SH-SY5Y (cell line): Measurements from ENCODE around the gene REC114.

ENCODE experiments used
- GATA2 ChIP-seq: IDR thresholded peaks from 2 replicates; pipeline ENCODE4 v1.6.1; 2011; ENCODE audit warnings: mild to moderate bottlenecking, low read depth, low read length
- GATA3 ChIP-seq: IDR thresholded peaks from 2 replicates; pipeline ENCODE4 v1.6.1; 2011; ENCODE audit warnings: low read depth, mild to moderate bottlenecking, low read length, moderate library complexity

Gene REC114

GRCh38 chr15:73442968-73443367 is at the start of gene REC114:
Gene REC114 (plus strand): TSS chr15:73443164. CDS start chr15:73443186, 22 bp downstream.
- TF ChIP-seq GATA3 (no peak), GATA2 (no peak)

DNA sequence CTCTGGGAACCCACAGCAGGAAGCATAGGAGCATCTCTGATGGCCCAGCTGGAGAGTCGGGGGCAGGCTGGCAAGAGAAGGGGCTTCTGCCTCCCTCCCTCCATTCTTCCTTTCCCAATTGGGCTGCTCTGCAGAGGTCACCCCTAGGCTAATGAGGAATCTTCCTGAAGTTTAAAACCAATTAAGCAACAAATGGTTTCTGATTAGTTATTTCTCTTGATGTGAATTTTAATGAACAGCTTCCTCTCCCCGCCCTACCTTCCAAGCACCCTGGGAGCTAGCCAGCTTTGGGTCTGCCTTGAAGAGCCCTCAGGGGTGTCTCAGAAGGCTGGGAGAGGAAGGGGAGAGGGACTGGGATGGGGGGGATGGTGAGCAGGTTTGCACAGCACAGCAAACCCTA is 49.6 kb upstream of the REC114 start:
- no peak for TF ChIP-seq GATA3
- no peak for TF ChIP-seq GATA2

DNA sequence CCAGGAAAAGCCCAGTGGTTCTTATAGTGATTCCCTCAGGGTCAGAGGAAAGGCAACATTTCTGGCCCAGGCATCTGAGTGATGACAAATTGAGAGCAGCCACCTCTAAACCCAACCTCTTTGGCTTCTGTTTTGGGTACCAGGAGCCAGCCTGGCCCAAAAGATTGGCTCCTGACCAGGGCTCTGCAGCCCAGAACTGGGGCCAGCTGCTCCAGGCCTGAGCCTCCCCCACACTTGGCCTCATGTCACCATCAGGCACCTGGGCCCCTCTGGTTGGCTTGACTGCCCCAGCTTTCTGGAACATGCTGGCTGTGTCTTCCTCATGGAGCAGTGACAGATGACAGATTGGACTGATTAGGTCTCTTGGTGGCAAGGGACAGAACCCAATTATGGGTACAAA is 48.2 kb upstream of the REC114 start:
- TF ChIP-seq GATA3, result no peak
- no peak for TF ChIP-seq GATA2

DNA sequence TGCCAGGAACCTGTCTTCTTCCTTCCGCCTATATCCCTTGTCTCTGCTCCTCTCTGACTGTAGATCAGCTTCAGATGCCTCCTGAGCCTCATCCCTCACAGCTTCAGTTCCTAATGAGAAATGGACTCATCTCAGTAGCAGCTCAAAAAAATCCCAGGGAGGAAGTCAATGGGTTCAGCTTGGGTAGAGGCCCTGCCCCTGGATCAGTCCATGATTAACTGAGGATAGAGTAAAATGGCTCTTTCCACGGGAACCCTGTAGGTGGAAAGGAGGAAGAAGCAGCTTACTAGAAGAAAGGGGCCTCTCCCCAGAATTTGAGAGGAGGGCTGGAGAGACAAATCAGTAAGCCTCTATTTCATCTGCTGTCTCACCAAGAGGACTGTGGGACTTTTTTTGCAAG is 47.3 kb upstream of the REC114 start:
- TF ChIP-seq GATA3 (no peak), GATA2 (no peak)

DNA sequence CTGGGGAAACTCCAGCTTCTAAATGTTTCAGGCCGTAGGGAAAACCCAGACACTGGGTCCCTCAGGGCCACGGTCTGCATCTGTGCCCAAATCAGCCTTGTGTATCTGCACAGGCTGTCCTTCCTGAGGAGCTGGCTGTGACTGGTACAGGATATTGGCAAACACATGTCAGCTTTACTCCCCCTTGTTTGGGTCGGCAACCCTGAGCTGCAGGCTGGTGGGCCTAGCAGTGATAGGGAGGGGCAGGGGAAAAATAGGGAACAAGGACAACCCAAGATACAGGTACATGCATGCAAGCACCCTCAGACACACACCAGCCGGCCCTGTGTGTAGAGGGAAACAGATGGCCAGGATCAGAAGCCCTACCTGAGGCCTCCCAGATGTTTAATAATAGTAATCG is 45.5 kb upstream of the REC114 start:
- TF ChIP-seq GATA2 (no peak), GATA3 (no peak)

DNA sequence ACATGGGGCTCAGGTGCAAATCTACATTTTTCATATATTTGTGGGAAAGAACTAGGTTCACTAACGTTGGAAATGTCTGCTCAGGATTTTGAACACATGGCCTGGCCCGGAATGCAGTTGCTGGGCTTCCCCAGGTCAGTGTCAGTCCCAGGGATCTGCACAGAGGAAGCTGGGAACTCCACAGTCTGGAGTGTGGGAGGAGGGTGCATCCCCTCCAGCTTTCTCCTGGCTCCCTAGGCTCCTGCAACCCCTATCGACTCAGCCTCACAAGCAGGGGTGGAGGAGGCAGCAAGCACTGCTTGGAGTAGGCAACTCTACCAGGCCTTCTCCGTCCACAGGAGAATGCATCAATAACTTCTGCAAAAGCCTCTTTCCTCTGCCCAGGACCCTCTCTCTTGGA is 44.1 kb upstream of the REC114 start:
- TF ChIP-seq GATA3 (no peak), GATA2 (no peak)

DNA sequence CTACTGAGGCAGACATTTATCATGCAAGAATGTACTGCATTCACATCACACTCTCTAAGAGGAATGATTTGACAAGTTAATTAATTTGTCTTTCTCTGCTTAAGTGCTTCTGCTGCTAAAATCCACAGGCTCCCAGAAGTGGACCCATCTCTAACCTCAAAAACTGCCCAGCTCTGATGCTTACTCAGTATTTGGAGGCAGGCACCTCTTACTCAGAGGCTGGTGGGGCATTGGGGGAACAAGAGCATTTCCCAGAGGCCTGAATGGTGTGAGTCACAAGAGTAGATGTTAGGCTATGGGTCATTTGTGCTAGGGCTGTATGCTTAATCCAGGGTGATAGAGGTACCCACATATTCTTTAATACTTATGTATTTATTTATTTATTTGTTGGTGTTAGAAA is 39.8 kb upstream of the REC114 start:
- TF ChIP-seq GATA3, result no peak
- no peak for TF ChIP-seq GATA2

- TF ChIP-seq GATA2 (no peak), GATA3 (no peak)
These were observed 28.1 kb upstream of the REC114 start for GRCh38 chr15:73414876-73415275.

GRCh38 chr15:73424506-73424905 is 18.5 kb upstream of the REC114 start:
- no peak for TF ChIP-seq GATA2
- TF ChIP-seq GATA3, result no peak

- no peak for TF ChIP-seq GATA2
- no peak for TF ChIP-seq GATA3
These were observed 17.5 kb upstream of the REC114 start for GRCh38 chr15:73425510-73425909.

DNA sequence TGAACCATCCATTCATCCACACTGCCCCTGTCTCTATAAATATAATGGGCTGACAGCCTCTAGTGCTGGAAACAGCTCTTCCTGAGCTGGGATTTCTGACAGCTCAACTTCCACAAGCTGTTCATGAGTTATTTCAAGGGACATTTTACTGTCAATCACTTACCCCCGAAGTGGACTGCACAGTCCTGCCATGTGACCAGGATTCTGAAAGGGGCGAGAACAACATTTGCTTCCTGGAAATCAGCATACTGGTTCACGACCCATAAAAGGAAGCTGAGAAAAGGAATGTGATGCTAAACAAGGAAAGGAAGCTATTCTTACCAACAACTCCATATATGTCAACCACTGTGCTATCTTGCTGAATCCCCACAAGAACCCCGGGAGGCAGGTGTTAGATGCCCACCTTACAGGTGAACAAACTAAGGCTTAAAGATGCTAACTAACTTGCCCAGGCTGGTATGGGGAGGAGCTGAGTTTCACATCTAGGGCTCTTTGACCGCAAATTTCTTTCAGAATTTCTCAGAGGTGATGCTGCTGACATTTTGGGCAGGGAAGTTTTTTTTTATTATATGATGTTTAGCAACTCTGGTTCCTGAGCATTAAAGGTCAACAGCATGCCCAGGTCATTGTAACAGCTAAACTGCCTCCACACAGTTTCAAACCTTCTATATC is 16.5 kb upstream of the REC114 start:
- TF ChIP-seq GATA2 (no peak), GATA3 (no peak)

DNA sequence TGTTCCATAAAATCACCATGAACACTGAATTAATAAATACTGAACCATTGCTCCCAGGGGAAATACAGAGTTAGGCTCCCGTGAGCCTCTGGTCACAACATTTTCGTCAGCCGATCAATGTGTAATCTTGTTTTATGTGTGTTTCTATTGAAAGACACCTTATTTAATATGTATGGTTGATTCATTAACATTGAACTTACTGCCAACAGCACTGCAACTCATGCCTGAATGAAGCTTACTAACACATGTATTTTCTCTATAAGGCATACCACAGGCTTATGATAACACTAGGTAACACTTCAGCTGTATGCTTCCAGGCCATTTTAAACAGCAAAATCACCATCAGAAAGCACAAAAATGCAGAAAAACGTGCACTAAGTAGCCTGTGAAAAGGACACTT is 9.1 kb upstream of the REC114 start:
- TF ChIP-seq GATA2 (no peak), GATA3 (no peak)

DNA sequence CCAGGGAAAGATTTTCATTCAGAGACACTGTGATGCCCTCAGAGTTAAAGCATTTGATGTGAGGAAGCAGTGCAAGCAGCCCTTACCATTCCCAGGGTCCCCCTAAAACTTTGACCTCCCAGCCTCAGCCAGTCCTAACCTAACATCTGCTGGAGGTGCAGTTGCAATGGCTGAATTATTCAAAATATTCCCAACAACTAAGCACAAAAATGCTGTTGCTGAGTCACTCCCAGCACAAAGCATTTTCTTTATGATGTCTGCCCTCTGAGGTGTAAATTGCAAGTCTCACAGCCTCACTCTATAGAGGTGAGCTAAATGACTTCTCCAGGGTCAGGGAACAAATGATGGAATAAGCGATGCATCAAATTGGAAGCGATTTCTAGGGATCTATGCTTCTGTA is 6.4 kb upstream of the REC114 start:
- TF ChIP-seq GATA2, result no peak
- no peak for TF ChIP-seq GATA3

- TF ChIP-seq GATA3, result no peak
- TF ChIP-seq GATA2, result no peak
These were observed 5.3 kb upstream of the REC114 start for GRCh38 chr15:73437543-73438109.

- no peak for TF ChIP-seq GATA2
- no peak for TF ChIP-seq GATA3
These were observed 4.3 kb upstream of the REC114 start for GRCh38 chr15:73438651-73439050.
